HG02938 (cell line): ENCODE results near the gene PPP1R9A.

Source experiments
- ATAC-seq: cut with Tn5 transposase; IDR thresholded peaks from one replicate; pipeline ENCODE4 v1.9.1; 2021; ENCODE audit warnings: mild to moderate bottlenecking, moderate library complexity; ENCODE audit not compliant: unreplicated experiment

PPP1R9A gene

GRCh38 chr7:95246831-95247370 lies 339.5 kb downstream of the PPP1R9A start:
- ATAC-seq: peak; percentile 61

GRCh38 chr7:95250571-95250970 lies 343.2 kb downstream of the PPP1R9A start:
- ATAC-seq: no peak

DNA sequence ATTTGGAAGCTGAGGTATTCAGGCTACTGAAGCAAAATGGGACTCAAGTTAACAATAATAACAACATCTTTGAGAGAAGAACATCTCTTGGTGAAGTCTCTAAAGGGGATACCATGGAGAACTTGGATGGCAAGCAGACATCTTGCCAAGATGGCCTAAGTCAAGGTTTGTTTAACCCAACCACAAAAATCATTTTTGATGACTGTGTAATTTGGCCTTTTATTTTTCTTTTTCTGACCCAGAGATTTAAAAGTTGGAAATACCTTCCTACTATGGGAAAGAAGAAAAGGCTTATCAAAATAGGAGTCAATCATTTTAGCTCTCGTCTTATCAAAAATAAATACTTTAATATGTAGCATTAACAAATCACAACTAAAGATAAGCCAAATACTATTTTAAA lies 344.6 kb downstream of the PPP1R9A start:
- no peak for ATAC-seq

DNA sequence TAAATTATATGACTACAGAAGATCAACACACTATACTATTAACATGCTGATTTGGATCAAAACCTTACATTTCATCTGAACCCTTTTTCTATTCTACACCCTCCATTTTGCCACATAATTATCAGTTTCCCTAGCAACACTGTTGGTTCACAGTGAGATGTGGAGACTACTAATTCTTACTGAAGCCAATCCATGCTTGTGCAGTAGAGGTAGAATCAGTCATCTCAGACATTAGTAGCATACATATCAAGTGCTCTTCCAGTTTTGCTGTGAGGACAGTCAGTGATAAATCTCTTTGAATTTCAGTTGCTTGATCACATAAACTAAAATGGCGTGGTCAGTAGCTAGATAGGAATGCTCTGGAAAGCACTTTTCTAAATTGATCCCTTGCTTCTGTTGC lies 346.6 kb downstream of the PPP1R9A start:
- ATAC-seq: no peak

GRCh38 chr7:95255691-95256090 lies 348.3 kb downstream of the PPP1R9A start:
- no peak for ATAC-seq

DNA sequence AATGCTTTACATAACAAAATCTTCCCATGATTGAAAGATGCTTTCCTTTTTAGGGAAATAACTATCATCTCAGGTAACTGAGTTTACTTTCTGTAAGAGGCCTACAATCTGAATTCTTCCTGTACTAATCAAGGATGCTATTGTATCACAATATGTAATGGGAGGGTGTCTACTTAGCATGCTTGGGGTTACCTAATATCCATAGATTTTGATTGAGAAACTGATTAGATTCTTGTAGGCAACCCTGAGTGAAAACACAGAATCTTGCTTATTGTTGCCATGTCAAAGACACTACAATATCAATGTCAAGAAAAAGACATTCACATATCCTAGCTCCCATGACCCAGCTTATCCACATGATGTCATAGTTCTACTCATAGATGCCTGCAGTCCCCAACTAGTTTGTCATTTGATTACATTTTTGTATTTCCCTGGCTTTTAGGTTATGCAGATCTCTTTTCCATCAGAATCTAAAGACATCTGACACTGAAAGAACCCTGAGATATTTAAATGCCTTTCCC lies 354.6 kb downstream of the PPP1R9A start:
- ATAC-seq: no peak

- ATAC-seq: no peak
Observed at GRCh38 chr7:95262875-95263274, 355.5 kb downstream of the PPP1R9A start.

- ATAC-seq: no peak
Observed at GRCh38 chr7:95263785-95264362, 356.5 kb downstream of the PPP1R9A start.

DNA sequence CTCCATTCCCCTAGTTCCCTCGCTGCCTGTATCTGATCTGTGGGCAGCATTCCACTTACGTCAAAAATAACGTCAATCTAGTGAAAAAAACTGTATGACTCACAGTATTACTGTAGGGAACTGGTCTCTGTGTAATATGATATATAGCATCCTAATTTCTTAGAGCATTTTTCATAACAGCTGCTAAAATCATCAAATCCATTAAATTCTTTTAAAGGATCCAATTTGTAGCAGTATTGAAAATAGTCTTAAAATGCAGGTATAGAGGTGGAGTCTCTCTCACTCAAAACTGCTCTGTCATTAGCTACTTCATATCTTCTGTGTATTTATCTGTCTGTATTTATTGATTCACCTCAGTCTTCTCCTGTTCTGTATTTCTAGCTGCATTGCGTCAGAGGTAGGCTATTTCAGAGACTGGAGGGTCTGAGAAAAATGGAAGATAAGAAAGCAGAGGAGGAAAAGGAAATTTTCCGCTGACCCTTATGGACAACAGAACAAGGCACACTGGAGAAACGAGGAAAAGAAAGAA lies 357.0 kb downstream of the PPP1R9A start:
- ATAC-seq: no peak

DNA sequence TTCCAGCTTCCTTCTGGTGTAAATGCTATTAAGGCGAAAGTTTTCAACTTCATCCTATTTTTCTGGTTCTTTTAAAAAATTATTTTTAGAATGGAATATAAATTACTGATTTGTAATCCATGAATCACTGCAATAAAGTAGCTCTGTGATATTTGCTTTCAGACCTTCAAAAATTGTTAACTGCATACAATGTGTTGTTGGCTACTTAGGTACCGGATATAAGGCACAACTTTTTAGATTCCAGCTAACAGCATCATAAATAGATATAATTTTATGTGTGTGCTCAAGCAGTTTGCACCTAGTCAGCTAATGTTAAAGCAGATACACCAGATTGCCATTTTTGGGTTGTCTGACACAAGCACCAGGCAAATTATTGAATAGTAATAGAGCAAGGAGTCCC lies 358.2 kb downstream of the PPP1R9A start:
- ATAC-seq: no peak

DNA sequence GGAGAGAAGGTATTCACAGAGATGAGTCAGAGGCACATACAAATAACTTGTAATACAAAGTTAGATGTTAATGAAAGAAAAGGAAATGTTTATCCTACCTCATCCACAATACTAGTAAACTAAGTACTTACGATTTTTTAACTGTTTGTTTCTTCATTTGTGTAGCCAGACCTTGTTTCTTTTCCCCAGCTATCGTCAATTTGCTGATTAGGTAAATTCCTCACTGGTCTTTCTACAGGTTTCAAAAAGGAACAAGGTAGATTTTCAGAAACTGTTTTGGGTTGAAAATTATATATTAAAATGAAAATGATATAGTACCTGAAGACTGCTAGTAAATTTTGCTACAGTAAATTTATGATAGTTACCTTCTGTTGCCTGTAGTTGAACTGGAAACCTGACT lies 360.4 kb downstream of the PPP1R9A start:
- ATAC-seq: no peak

DNA sequence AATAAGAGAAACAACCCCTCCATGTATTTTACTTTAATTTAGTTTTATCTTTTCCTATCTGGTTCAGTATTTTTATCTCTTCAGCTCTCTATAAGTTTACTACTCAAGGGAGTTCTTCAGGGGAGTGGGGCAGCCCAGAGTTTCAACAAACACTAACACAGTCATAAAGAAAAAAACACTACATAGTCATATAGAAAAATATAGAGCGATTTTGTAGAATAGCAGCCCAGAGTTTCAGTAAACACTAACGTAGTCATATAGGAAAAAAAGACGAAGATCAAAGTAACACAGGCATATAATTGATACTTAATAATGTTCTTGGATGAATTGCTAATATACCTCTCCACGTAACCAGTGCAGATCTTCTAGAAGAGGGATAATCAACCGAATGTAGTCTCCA lies 362.2 kb downstream of the PPP1R9A start:
- ATAC-seq: no peak

- no peak for ATAC-seq
Observed at GRCh38 chr7:95276114-95276513, 368.7 kb downstream of the PPP1R9A start.

DNA sequence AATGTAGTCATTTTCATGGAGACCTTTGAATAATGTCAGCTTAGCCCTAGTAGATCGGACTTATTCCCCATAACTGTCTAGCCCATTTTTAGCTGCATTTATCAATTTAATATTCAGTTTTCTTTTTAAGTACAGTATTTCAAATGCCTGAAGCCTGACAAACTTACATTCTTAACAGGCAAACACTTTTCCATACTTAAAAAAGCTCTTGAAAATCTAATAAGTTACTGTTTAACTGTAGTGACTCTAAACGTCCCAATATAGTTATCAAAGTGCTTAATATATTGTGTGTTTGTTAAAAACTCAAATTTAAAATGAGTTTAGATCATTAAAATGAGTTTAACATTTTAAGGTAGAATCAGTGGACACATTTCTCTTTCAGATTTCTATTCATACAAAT lies 372.0 kb downstream of the PPP1R9A start:
- ATAC-seq: no peak

- ATAC-seq: no peak
Observed at GRCh38 chr7:95286096-95286495, 378.7 kb downstream of the PPP1R9A start.

- no peak for ATAC-seq
Observed at GRCh38 chr7:95290166-95290830, 382.9 kb downstream of the PPP1R9A start.

DNA sequence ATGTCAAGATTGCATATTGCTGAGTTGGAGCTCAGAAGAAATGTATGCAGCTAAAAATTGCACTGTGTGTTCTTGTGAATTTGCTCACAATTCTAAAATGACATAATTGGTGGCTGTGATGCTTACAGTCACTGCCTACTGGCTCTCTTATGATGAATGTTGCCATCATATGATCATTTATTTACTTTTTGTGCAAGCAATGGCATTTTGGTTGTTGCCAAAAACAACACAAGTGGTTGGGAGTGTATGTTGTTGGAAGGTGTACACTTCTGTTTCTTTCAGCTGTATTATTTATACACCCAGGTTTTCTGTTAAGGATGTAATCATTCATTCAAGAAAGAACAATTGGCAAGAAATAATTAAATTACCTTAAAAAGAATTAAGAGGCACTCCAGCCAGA lies 388.0 kb downstream of the PPP1R9A start:
- ATAC-seq: no peak

DNA sequence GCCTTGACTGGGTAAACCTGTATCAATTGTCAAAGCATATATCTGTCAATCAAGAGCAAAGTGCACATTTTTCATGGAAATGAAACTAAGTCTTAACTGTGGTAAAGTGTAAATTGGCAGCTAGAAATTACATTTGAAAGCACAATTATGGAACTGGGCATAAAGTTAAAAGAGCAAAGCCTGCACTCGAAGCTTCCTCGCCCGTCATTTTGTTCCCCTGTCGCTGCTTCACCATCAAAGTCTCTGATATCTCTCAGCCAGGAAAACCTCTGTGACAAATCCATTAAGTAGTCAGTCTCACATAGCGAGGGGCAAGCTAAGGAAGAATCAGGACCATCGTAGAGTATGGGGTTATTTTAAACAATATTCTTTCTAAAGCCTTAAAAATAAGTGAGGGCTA lies 389.1 kb downstream of the PPP1R9A start:
- ATAC-seq: no peak

- no peak for ATAC-seq
Observed at GRCh38 chr7:95297041-95297440, 389.6 kb downstream of the PPP1R9A start.

GRCh38 chr7:95298091-95298490 lies 390.7 kb downstream of the PPP1R9A start:
- ATAC-seq: no peak

DNA sequence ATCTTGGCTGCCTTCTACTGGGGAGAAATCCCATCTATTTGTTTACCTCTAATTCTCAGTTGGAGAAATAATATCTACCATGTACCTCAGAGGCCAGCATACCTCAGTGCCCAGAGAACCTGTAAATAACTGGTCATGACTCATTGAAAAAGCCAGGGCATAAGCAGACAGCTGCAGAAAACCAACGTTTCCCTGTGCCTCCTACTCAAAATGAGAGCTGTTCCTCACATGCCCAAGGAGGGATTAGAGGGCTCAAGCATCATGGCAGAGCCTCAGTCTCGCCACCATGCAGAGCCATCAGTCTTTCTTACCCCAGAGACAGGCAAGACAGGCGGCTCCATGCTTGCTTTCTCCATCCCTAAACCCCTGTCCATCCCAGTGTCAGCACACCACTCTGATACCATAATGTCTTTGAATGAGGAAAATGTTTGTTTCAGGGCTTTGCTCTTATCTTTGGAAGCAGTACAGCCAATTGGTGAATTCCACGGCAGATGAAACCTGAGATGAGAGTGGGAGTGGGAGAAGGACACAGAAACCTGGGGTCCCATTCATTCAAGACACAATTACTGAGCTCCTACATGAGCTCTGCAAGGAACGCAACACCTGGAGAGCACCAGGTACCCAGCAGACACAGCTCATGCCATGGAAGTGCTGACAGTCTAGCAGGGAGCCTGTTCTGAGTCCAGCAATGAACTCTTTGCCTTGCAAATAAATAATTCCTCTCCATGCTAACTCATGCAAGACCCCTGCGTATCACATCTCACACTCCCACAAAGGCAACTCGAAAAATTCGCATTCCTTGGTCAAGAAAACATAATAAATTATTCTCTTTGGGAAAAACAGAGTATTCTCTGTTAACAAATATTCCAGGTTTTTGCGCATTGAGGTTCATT lies 395.9 kb downstream of the PPP1R9A start:
- ATAC-seq: no peak
